ENCODE results near the gene HYAL1. TPM values are rescaled to one million over a fixed set of nuclear protein-coding genes. Genes with fewer than 3 reads are reported as not detected.

Gene HYAL1
- total RNA-seq, 1 experiment from 2014 or later = 1.5 TPM

- Mint-ChIP-seq H3K4me3 (ENCODE audit: low read depth, unreplicated experiment) (peak overlapping the region; percentile 63), H3K4me1 (ENCODE audit: low read depth, unreplicated experiment) (peaks cover 61% of the 10 kb centered on the region), H3K36me3 (ENCODE audit: insufficient read depth, unreplicated experiment) (peaks cover 44% of the 10 kb centered on the region), H3K27ac (ENCODE audit: unreplicated experiment) (peak overlapping the region; percentile 90), H3K9me3 (ENCODE audit: low read depth, unreplicated experiment) (no peaks in the 10 kb centered on the region), H3K27me3 (ENCODE audit: unreplicated experiment) (no peaks in the 10 kb centered on the region)
- intact Hi-C loops (cut with micrococcal nuclease; ENCODE audit: unreplicated experiment) = loop anchor here (10.0 kb wide), 1 partner anchor 55 kb away; the partner anchor contains the start of genes HYAL2 and TUSC2
- DNase-seq = peak; percentile 43
- CTCF ChIA-PET = interaction anchor here (1.3 to 2.2 kb wide), 7 partner anchors 10 to 78 kb away, joined by 4 to 8 read pairs (median 6); partner anchors contain the start of gene GNAI2
- TF ChIP-seq CTCF (IDR thresholded peaks at IDR 0.05; ENCODE audit: unreplicated experiment) = no peak
- no TSS peak for BruUV-seq (replicated peaks)
Observed at GRCh38 chr3:50269977-50270413, 33.4 kb downstream of the HYAL1 start.

- CTCF ChIA-PET = interaction anchor here (0.9 to 2.2 kb wide), 9 partner anchors 9 to 77 kb away, joined by 3 to 8 read pairs (median 5); partner anchors contain the start of gene GNAI2
- no peak for TF ChIP-seq CTCF (IDR thresholded peaks at IDR 0.05; ENCODE audit: unreplicated experiment)
- Mint-ChIP-seq H3K36me3 (ENCODE audit: insufficient read depth, unreplicated experiment) (peaks cover 40% of the 10 kb centered on the region), H3K9me3 (ENCODE audit: low read depth, unreplicated experiment) (no peaks in the 10 kb centered on the region), H3K27me3 (ENCODE audit: unreplicated experiment) (no peaks in the 10 kb centered on the region), H3K4me3 (ENCODE audit: low read depth, unreplicated experiment) (peak overlapping the region; percentile 63), H3K27ac (ENCODE audit: unreplicated experiment) (peak overlapping the region; percentile 90), H3K4me1 (ENCODE audit: low read depth, unreplicated experiment) (peaks cover 66% of the 10 kb centered on the region)
- no peak for DNase-seq
- intact Hi-C loops (cut with micrococcal nuclease; ENCODE audit: unreplicated experiment) = no loop called here
- BruUV-seq (replicated peaks) = TSS peak; percentile 63
Observed at GRCh38 chr3:50269460-50269859, 33.9 kb downstream of the HYAL1 start.

DNA sequence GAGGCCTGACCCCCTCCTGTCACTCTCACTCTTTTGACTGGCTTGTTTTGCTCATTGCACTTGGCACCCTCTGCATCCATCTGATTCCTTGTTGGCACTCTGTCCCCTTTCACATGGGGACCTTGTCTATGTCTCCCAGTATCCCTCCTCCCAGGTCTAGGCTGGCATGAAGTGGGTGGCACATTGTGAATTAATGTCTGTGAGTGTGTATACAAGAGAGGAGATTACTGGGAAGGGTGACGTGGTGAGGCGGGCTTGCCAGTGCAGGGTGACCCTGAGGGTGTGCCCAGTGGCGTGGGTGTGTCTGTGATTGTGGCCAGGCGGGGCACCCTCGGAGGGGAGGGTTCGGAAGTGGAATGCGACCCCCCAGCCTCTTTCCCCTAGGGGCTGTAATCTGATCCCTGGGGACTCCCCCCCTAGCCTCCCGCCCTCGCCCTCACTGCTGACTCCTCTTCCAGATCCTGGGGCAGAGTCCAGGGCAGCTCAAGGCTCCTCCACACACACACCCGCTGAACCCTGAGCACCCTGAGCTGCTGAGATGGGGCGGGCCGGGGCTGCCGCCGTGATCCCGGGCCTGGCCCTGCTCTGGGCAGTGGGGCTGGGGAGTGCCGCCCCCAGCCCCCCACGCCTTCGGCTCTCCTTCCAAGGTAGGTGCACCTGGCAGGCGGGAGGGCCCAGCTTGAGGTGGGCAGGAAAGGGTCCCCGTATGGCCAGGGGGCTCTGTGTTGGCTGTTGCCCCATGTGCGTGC is 34.5 kb downstream of the HYAL1 start, which contains the start of gene SEMA3B:
Gene SEMA3B (plus strand): TSS at position 445 of the 749 bp plus-strand sequence. CDS start 94 bp downstream, at position 539.
- DNase-seq = peak; percentile 89
- Mint-ChIP-seq H3K36me3 (ENCODE audit: insufficient read depth, unreplicated experiment) (peaks cover 40% of the 10 kb centered on the region), H3K9me3 (ENCODE audit: low read depth, unreplicated experiment) (no peaks in the 10 kb centered on the region), H3K4me1 (ENCODE audit: low read depth, unreplicated experiment) (peaks cover 72% of the 10 kb centered on the region), H3K4me3 (ENCODE audit: low read depth, unreplicated experiment) (peak within 1 kb of the TSS; percentile 63), H3K27ac (ENCODE audit: unreplicated experiment) (peak within 1 kb of the TSS; percentile 90), H3K27me3 (ENCODE audit: unreplicated experiment) (no peaks in the 10 kb centered on the region)
- BruUV-seq (replicated peaks) = no TSS peak
- TF ChIP-seq CTCF (IDR thresholded peaks at IDR 0.05; ENCODE audit: unreplicated experiment) = no peak
- intact Hi-C loops (cut with micrococcal nuclease; ENCODE audit: unreplicated experiment) = no loop called here
- CTCF ChIA-PET = interaction anchor here (0.6 to 2.2 kb wide), 10 partner anchors 9 to 77 kb away, joined by 3 to 8 read pairs (median 4); partner anchors contain the start of gene GNAI2

- Mint-ChIP-seq H3K36me3 (ENCODE audit: insufficient read depth, unreplicated experiment) (peaks cover 40% of the 10 kb centered on the region), H3K27me3 (ENCODE audit: unreplicated experiment) (no peaks in the 10 kb centered on the region), H3K9me3 (ENCODE audit: low read depth, unreplicated experiment) (no peaks in the 10 kb centered on the region), H3K4me1 (ENCODE audit: low read depth, unreplicated experiment) (peaks cover 75% of the 10 kb centered on the region), H3K4me3 (ENCODE audit: low read depth, unreplicated experiment) (peak overlapping the region; percentile 63), H3K27ac (ENCODE audit: unreplicated experiment) (peak overlapping the region; percentile 90)
- no peak for TF ChIP-seq CTCF (IDR thresholded peaks at IDR 0.05; ENCODE audit: unreplicated experiment)
- no TSS peak for BruUV-seq (replicated peaks)
- no peak for DNase-seq
- CTCF ChIA-PET = interaction anchor here (1.7 kb wide), 1 partner anchor 20 kb away, joined by 6 read pairs; no protein-coding TSS in a partner anchor
- intact Hi-C loops (cut with micrococcal nuclease; ENCODE audit: unreplicated experiment) = no loop called here
Observed at GRCh38 chr3:50268276-50268675, 35.1 kb downstream of the HYAL1 start.
